Neural cell (in vitro differentiated cells): ENCODE data around the gene RAB6D.
"Not testable (repeated sequence)": the region's sequence is repeated elsewhere in the genome, so short reads cannot be mapped to it uniquely, and the experiment has no call there.

Experiments
- EP300 ChIP-seq: fragments of 450-650 bp; conservative IDR thresholded peaks from 2 replicates; pipeline ENCODE4 v1.6.1; 2014; ENCODE audit warnings: antibody characterized with exemption, mild to moderate bottlenecking, moderate library complexity; ENCODE audit not compliant: poor library complexity, severe bottlenecking
- EZH2 ChIP-seq: fragments of 200-600, 300-800 bp; shearing (Covaris generic), sonication (generic); IDR thresholded peaks from 2 replicates; pipeline ENCODE4 v1.6.1; 2014; ENCODE audit warnings: antibody characterized with exemption, low read length, borderline replicate concordance, mild to moderate bottlenecking; ENCODE audit not compliant: insufficient read depth, poor library complexity, severe bottlenecking
- MXI1 ChIP-seq: fragments of 450-650 bp; conservative IDR thresholded peaks from 2 replicates; pipeline ENCODE4 v1.6.1; 2014; ENCODE audit warnings: antibody characterized with exemption, mild to moderate bottlenecking; ENCODE audit not compliant: poor library complexity, severe bottlenecking
- POLR2AphosphoS5 ChIP-seq: IDR thresholded peaks from 2 replicates; pipeline ENCODE4 v1.6.1; 2012
- RAD21 ChIP-seq: fragments of 450-650 bp; conservative IDR thresholded peaks from 2 replicates; pipeline ENCODE4 v1.6.1; 2014; ENCODE audit warnings: antibody characterized with exemption, mild to moderate bottlenecking, moderate library complexity
- REST ChIP-seq: IDR thresholded peaks from 2 replicates; pipeline ENCODE4 v1.6.1; 2012; ENCODE audit warnings: borderline replicate concordance
- SMC3 ChIP-seq: fragments of 450-650 bp; conservative IDR thresholded peaks from 2 replicates; pipeline ENCODE4 v1.6.1; 2014; ENCODE audit warnings: antibody characterized with exemption, mild to moderate bottlenecking, moderate library complexity; ENCODE audit not compliant: poor library complexity
- TAF1 ChIP-seq: IDR thresholded peaks from 2 replicates; pipeline ENCODE4 v1.6.1; 2012; ENCODE audit warnings: low read depth
- TF ChIP-seq, protein P1 (sequence below): fragments of 450-650 bp; IDR thresholded peaks from 2 replicates; pipeline ENCODE4 v1.5.1; 2014; ENCODE audit warnings: antibody characterized with exemption, mild to moderate bottlenecking, moderate library complexity; ENCODE audit not compliant: poor library complexity, severe bottlenecking

GRCh38 chr2:131331000-131331399 lies 33.0 kb downstream of the RAB6D start:
- TF ChIP-seq, protein P1, sequence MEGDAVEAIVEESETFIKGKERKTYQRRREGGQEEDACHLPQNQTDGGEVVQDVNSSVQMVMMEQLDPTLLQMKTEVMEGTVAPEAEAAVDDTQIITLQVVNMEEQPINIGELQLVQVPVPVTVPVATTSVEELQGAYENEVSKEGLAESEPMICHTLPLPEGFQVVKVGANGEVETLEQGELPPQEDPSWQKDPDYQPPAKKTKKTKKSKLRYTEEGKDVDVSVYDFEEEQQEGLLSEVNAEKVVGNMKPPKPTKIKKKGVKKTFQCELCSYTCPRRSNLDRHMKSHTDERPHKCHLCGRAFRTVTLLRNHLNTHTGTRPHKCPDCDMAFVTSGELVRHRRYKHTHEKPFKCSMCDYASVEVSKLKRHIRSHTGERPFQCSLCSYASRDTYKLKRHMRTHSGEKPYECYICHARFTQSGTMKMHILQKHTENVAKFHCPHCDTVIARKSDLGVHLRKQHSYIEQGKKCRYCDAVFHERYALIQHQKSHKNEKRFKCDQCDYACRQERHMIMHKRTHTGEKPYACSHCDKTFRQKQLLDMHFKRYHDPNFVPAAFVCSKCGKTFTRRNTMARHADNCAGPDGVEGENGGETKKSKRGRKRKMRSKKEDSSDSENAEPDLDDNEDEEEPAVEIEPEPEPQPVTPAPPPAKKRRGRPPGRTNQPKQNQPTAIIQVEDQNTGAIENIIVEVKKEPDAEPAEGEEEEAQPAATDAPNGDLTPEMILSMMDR = not testable (repeated sequence)
- not testable (repeated sequence) for TF ChIP-seq POLR2AphosphoS5, SMC3, EP300, TAF1, RAD21, EZH2, REST, MXI1
